HepG2 (cell line): ENCODE measurements around the gene CCDC170. TPM values are rescaled to one million over a fixed set of nuclear protein-coding genes. Genes with fewer than 3 reads are reported as not detected.

Experiments used
- ARNTL ChIP-seq: sonication (generic); formaldehyde crosslinking; IDR thresholded peaks from 2 replicates; pipeline ENCODE4 v1.4.0; 2020; ENCODE audit warnings: mild to moderate bottlenecking, missing genetic modification reagents
- CEBPB ChIP-seq: IDR thresholded peaks from 2 replicates; pipeline ENCODE4 v1.6.1; 2011; ENCODE audit warnings: low read depth, low read length, improper control_type of control experiment, borderline replicate concordance
- DBP ChIP-seq: sonication (generic); formaldehyde crosslinking; IDR thresholded peaks from 2 replicates; pipeline ENCODE4 v1.4.0; 2020; ENCODE audit warnings: missing genetic modification reagents; ENCODE audit errors: not compliant biosample characterization
- ETS1 ChIP-seq: sonication (generic); formaldehyde crosslinking; IDR thresholded peaks from 2 replicates; pipeline ENCODE4 v1.4.0; 2020; ENCODE audit warnings: missing genetic modification reagents
- NFIB ChIP-seq: sonication (generic); formaldehyde crosslinking; IDR thresholded peaks from 2 replicates; pipeline ENCODE4 v1.9.0; 2021; ENCODE audit warnings: missing genetic modification reagents, mild to moderate bottlenecking, borderline replicate concordance
- RAD51 ChIP-seq: fragments of 450-650 bp; IDR thresholded peaks from 2 replicates; pipeline ENCODE4 v1.6.1; 2016; ENCODE audit warnings: borderline replicate concordance
- SETDB1 ChIP-seq: sonication (generic); formaldehyde crosslinking; IDR thresholded peaks from 2 replicates; pipeline ENCODE4 v1.5.1; 2020; ENCODE audit warnings: missing genetic modification reagents, mild to moderate bottlenecking, borderline replicate concordance
- SIN3B ChIP-seq: fragments of 150-350 bp; IDR thresholded peaks from 2 replicates; pipeline ENCODE4 v1.6.1; 2014; ENCODE audit warnings: low read length
- SMYD3 ChIP-seq: sonication (generic); formaldehyde crosslinking; IDR thresholded peaks from 2 replicates; pipeline ENCODE4 v1.8.1; 2023; ENCODE audit warnings: mild to moderate bottlenecking, missing genetic modification reagents
- TBX3 ChIP-seq: fragments of 450-650 bp; IDR thresholded peaks from 2 replicates; pipeline ENCODE4 v1.6.1; 2017; ENCODE audit warnings: antibody characterized with exemption, mild to moderate bottlenecking, inconsistent platforms, borderline replicate concordance
- ZBTB40 ChIP-seq, 2 experiments: fragments of 450-650 bp in 1 of 2; sonication (generic) in 1 of 2; formaldehyde crosslinking in 1 of 2; IDR thresholded peaks; 2 replicates each; pipeline versions ENCODE4 v1.6.1 to v1.8.0; 2016 to 2022; ENCODE audit warnings: antibody characterized with exemption in 1 of 2, mild to moderate bottlenecking in 1 of 2, missing genetic modification reagents in 1 of 2
- ZKSCAN8 ChIP-seq: IDR thresholded peaks from 2 replicates; pipeline ENCODE4 v1.6.1; 2016; ENCODE audit warnings: borderline replicate concordance, missing genetic modification reagents, missing compliant biosample characterization
- ZNF547 ChIP-seq: sonication (generic); formaldehyde crosslinking; IDR thresholded peaks from 2 replicates; pipeline ENCODE4 v1.5.1; 2020; ENCODE audit warnings: mild to moderate bottlenecking, missing genetic modification reagents
- ZNF562 ChIP-seq: sonication (generic); formaldehyde crosslinking; IDR thresholded peaks from 2 replicates; pipeline ENCODE4 v1.8.0; 2022; ENCODE audit warnings: missing genetic modification reagents, borderline replicate concordance
- ZNF563 ChIP-seq: sonication (generic); formaldehyde crosslinking; IDR thresholded peaks from 2 replicates; pipeline ENCODE4 v1.8.0; 2022; ENCODE audit warnings: mild to moderate bottlenecking, moderate library complexity, missing genetic modification reagents
- ZNF569 ChIP-seq: sonication (generic); formaldehyde crosslinking; IDR thresholded peaks from 2 replicates; pipeline ENCODE4 v1.5.0; 2020; ENCODE audit warnings: mild to moderate bottlenecking, missing genetic modification reagents, moderate library complexity, borderline replicate concordance
- ZNF772 ChIP-seq: sonication (generic); formaldehyde crosslinking; IDR thresholded peaks from 2 replicates; pipeline ENCODE4 v1.5.0; 2020; ENCODE audit warnings: mild to moderate bottlenecking, missing genetic modification reagents
- ZNF784 ChIP-seq: sonication (generic); formaldehyde crosslinking; IDR thresholded peaks from 2 replicates; pipeline ENCODE4 v1.5.1; 2020; ENCODE audit warnings: missing genetic modification reagents, mild to moderate bottlenecking, borderline replicate concordance
- polyA plus RNA-seq, 8 experiments: library from polyadenylated mRNA; depleted of rRNA in 3 of 8; stranded (reverse) in 7 of 8; unstranded in 1 of 8; fragments of >200 nt; fragmentation: Illumina TruSeq in 4 of 8; extraction: Trizol in 4 of 8; gene quantifications; 2 replicates each; pipeline versions ENCODE4 v1.2.1 to v1.2.3, GENCODE V29; 2011 to 2016; ENCODE audit warnings: low read depth in 4 of 8, missing spikeins in 1 of 8, mixed read lengths in 1 of 8; ENCODE audit not compliant: insufficient read depth in 1 of 8
- total RNA-seq, 5 experiments: library from RNA; depleted of rRNA; stranded (reverse); fragments of >200 nt; fragmentation: Illumina TruSeq; extraction: Trizol; gene quantifications; 2 replicates each; pipeline ENCODE4 v1.2.3, GENCODE V29; 2016; ENCODE audit warnings: low read depth in 1 of 5

The CCDC170 gene
- total and polyA plus RNA-seq, 2 of the 13 experiments (the other 11 are each of a cell fraction or from before 2014, with no cell fraction given), result 0.90 to 5.1 TPM

GRCh38 chr6:151493161-151493803 lies 535 bp upstream of the CCDC170 start (continued):
- TF ChIP-seq DBP (CRISPR knock-in tag) (no peak), ZNF772 (CRISPR knock-in tag) (no peak), ETS1 (CRISPR knock-in tag) (no peak), ARNTL (no peak; the same call in 1 of the 2 replicates), ZNF563 (CRISPR knock-in tag) (no peak), CEBPB (no peak), SETDB1 (CRISPR knock-in tag) (no peak), NFIB (no peak), SMYD3 (CRISPR knock-in tag) (no peak), TBX3 (peak; percentile 23; the same call in 1 of the 2 replicates), ZNF569 (CRISPR knock-in tag) (no peak), RAD51 (no peak), ZNF784 (CRISPR knock-in tag) (no peak), ZNF562 (no peak), ZKSCAN8 (CRISPR knock-in tag) (peak; percentile 99), SIN3B (no peak), ZBTB40 (IDR thresholded peaks at IDR 0.05) (no peak), ZBTB40 (CRISPR knock-in tag; IDR thresholded peaks at IDR 0.05) (no peak), ZNF547 (CRISPR knock-in tag) (no peak)
